Upper lobe of left lung (tissue), 4 donors: ENCODE data around the gene ICAM1.

Source experiments
- CTCF ChIP-seq, 6 experiments: fragments of 450-650 bp in 4 of 6; fragments of 200-600 bp in 2 of 6; sonication (generic) in 2 of 6; IDR thresholded peaks; one replicate each; pipeline ENCODE4 v1.5.1; 2016 to 2019; ENCODE audit warnings: antibody characterized with exemption in 6 of 6
- POLR2A ChIP-seq, 4 donors: fragments of 450-650 bp; IDR thresholded peaks; one replicate each; pipeline ENCODE4 v1.5.1; 2016 to 2017; ENCODE audit warnings: antibody characterized with exemption in 4 of 4, mild to moderate bottlenecking in 2 of 4

- TF ChIP-seq POLR2A (IDR thresholded peaks at IDR 0.05) = no peak
- no peak for TF ChIP-seq CTCF (IDR thresholded peaks at IDR 0.05)
These were observed 47.0 kb downstream of the ICAM1 start for GRCh38 chr19:10317857-10318462.
